Upper lobe of left lung (tissue), 6 donors: Measurements from ENCODE around the gene NMRK2. TPM values are rescaled to one million over a fixed set of nuclear protein-coding genes. Genes with fewer than 3 reads are reported as not detected.
"Not testable (repeated sequence)": the region's sequence is repeated elsewhere in the genome, so short reads cannot be mapped to it uniquely, and the experiment has no call there.

Experiments
- ATAC-seq, 2 donors: fragments of 200-7000 bp; cut with Tn5 transposase; one replicate each; pipeline ENCODE4 v1.9.1; 2022; ENCODE audit warnings: mild to moderate bottlenecking in 2 of 2, moderate library complexity in 2 of 2; ENCODE audit not compliant: low FRiP score in 2 of 2
- DNase-seq, 2 donors: peaks; one replicate each; pipeline ENCODE4 v3.0.0-alpha.2; 2019 to 2020
- H3K27ac ChIP-seq, 4 donors: fragments of 200-600 bp; sonication (generic); one replicate each; pipeline ENCODE4 v1.5.1; 2016 to 2019
- H3K27me3 ChIP-seq, 4 donors: fragments of 200-600 bp; sonication (generic); one replicate each; pipeline ENCODE4 v1.5.1; 2017 to 2019
- H3K36me3 ChIP-seq, 4 donors: fragments of 200-600 bp; sonication (generic); one replicate each; pipeline ENCODE4 v1.5.1; 2016 to 2019
- H3K4me1 ChIP-seq, 4 donors: fragments of 200-600 bp; sonication (generic); one replicate each; pipeline ENCODE4 v1.5.1; 2018 to 2019
- H3K4me3 ChIP-seq, 4 donors: fragments of 200-600 bp; sonication (generic); one replicate each; pipeline ENCODE4 v1.5.1; 2017 to 2019; ENCODE audit warnings: mild to moderate bottlenecking in 2 of 4, moderate library complexity in 1 of 4
- H3K9me3 ChIP-seq, 4 donors: fragments of 200-600 bp; sonication (generic); one replicate each; pipeline ENCODE4 v1.5.1; 2018 to 2019
- CTCF ChIP-seq, 6 experiments: fragments of 450-650 bp in 4 of 6; fragments of 200-600 bp in 2 of 6; sonication (generic) in 2 of 6; IDR thresholded peaks; one replicate each; pipeline ENCODE4 v1.5.1; 2016 to 2019; ENCODE audit warnings: antibody characterized with exemption in 6 of 6
- EP300 ChIP-seq, 4 donors: sonication (generic); formaldehyde crosslinking; IDR thresholded peaks; one replicate each; pipeline ENCODE4 v1.5.1; 2017; ENCODE audit warnings: antibody characterized with exemption in 4 of 4, control low read depth in 2 of 4
- POLR2A ChIP-seq, 4 donors: fragments of 450-650 bp; IDR thresholded peaks; one replicate each; pipeline ENCODE4 v1.5.1; 2016 to 2017; ENCODE audit warnings: antibody characterized with exemption in 4 of 4, mild to moderate bottlenecking in 2 of 4
- POLR2AphosphoS5 ChIP-seq, 2 donors: sonication (generic); formaldehyde crosslinking; IDR thresholded peaks; one replicate each; pipeline ENCODE4 v1.5.1; 2017; ENCODE audit warnings: antibody characterized with exemption in 2 of 2
- WGBS, 2 donors: methylation state at CpG; one replicate each; pipeline ENCODE4 v1.1.5; 2017 to 2018; 5-methylcytosine and 5-hydroxymethylcytosine counted together
- total RNA-seq, 6 donors: library from RNA; depleted of rRNA in 4 of 6; stranded (reverse); fragments of >200 nt in 4 of 6; gene quantifications; one replicate each; pipeline versions ENCODE4 v1.1.0 to v1.2.1, GENCODE V29; 2016 to 2021
- donor health status: DM: no; HTN: no; CAD: no; lungs with moderate emphysema.
- donor health status: DM: no; HTN: yes; CAD: no; lungs with severe emphysema.

The NMRK2 gene
- not detected for total RNA-seq

- WGBS, 2 donors = 2% methylated on average over 35 to 38 of the region's 51 CpGs
- no peak within 1 kb of the TSS for H3K27ac ChIP-seq
- DNase-seq (peak in 1 of 2 donors; percentile 77), ATAC-seq (no peak)
- no peak for TF ChIP-seq EP300 (IDR thresholded peaks at IDR 0.05)
- TF ChIP-seq POLR2AphosphoS5 (IDR thresholded peaks at IDR 0.05) = no peak
- TF ChIP-seq CTCF (IDR thresholded peaks at IDR 0.05) = no peak
- no peak for TF ChIP-seq POLR2A (IDR thresholded peaks at IDR 0.05)
- peaks cover 0 to 8% (median 2%) of the 10 kb centered on the region in 4 donors for H3K4me1 ChIP-seq
- H3K36me3 ChIP-seq = no peaks in the 10 kb centered on the region
- H3K4me3 ChIP-seq = no peak within 1 kb of the TSS
- no peaks in the 10 kb centered on the region for H3K9me3 ChIP-seq
- H3K27me3 ChIP-seq = peaks cover 0 to 12% (median 7%) of the 10 kb centered on the region in 4 donors
Observed at GRCh38 chr19:3932931-3933810, at the start of gene NMRK2. NMRK2 (plus strand) TSS chr19:3933069; CDS start chr19:3933672, 603 bp downstream.

- Histone ChIP-seq H3K4me1 (no peaks in the 10 kb centered on the region), H3K27ac (no peak overlapping the region), H3K4me3 (no peak overlapping the region), H3K27me3 (no peaks in the 10 kb centered on the region), H3K9me3 (no peaks in the 10 kb centered on the region), H3K36me3 (no peaks in the 10 kb centered on the region)
- TF ChIP-seq POLR2A (IDR thresholded peaks at IDR 0.05) = no peak
- no peak for TF ChIP-seq CTCF (IDR thresholded peaks at IDR 0.05)
- TF ChIP-seq POLR2AphosphoS5 (IDR thresholded peaks at IDR 0.05) = no peak
- TF ChIP-seq EP300 (IDR thresholded peaks at IDR 0.05) = no peak
- no peak for ATAC-seq
- DNase-seq = no peak
- WGBS, 2 donors = 77% methylated on average over 13 to 16 of the region's 17 CpGs
Observed at GRCh38 chr19:3890591-3890990, 42.3 kb upstream of the NMRK2 start.

- ATAC-seq (no peak), DNase-seq (no peak)
- H3K27me3 ChIP-seq = no peaks in the 10 kb centered on the region
- H3K4me1 ChIP-seq = no peaks in the 10 kb centered on the region
- H3K9me3 ChIP-seq = no peaks in the 10 kb centered on the region
- WGBS, 2 donors = 69 to 70% methylated on average over 7 to 12 of the region's 12 CpGs
- TF ChIP-seq CTCF (IDR thresholded peaks at IDR 0.05) (no peak), POLR2A (IDR thresholded peaks at IDR 0.05) (no peak), EP300 (IDR thresholded peaks at IDR 0.05) (no peak), POLR2AphosphoS5 (IDR thresholded peaks at IDR 0.05) (no peak)
- H3K36me3 ChIP-seq = no peaks in the 10 kb centered on the region
- H3K27ac ChIP-seq = no peak overlapping the region
- no peak overlapping the region for H3K4me3 ChIP-seq
Observed at GRCh38 chr19:3893509-3894179, 39.2 kb upstream of the NMRK2 start.

GRCh38 chr19:3894959-3895358 lies 37.9 kb upstream of the NMRK2 start:
- H3K27ac ChIP-seq, ATAC-seq, H3K4me3 ChIP-seq, DNase-seq, H3K4me1 ChIP-seq, H3K9me3 ChIP-seq, H3K36me3 ChIP-seq, H3K27me3 ChIP-seq: not testable (repeated sequence)
- 78 to 79% methylated on average over 5 of the region's 5 CpGs for WGBS, 2 donors

- ATAC-seq = no peak
- 85 to 87% methylated on average over 5 of the region's 5 CpGs for WGBS, 2 donors
- no peaks in the 10 kb centered on the region for H3K9me3 ChIP-seq
- H3K27me3 ChIP-seq = no peaks in the 10 kb centered on the region
- DNase-seq = no peak
- no peak overlapping the region for H3K4me3 ChIP-seq
- H3K36me3 ChIP-seq = no peaks in the 10 kb centered on the region
- no peaks in the 10 kb centered on the region for H3K4me1 ChIP-seq
- TF ChIP-seq EP300 (IDR thresholded peaks at IDR 0.05) (no peak), CTCF (IDR thresholded peaks at IDR 0.05) (no peak)
- H3K27ac ChIP-seq = no peak overlapping the region
Observed at GRCh38 chr19:3895788-3896187, 37.1 kb upstream of the NMRK2 start.
